ENCODE results near the gene GRHL1.

Gene GRHL1

DNA sequence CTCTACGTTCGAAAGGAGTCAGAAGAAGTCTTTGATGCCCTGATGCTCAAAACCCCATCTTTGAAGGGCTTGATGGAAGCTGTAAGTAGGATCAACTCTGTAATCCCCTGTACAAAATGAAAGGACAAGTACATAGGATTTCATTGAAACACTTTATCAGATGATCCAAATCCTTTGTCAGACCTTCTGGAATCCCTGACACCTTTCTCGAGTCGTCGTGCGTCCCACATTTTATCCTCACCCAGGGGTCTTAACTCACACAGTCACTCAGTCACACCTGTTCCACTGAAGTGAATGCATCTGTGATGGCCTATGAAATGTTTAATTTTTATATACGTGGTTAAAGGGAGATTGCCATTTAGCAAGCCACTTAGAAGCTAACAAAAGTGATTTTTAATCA is 44.8 kb downstream of the GRHL1 start:
- TF ChIP-seq, protein P1, sequence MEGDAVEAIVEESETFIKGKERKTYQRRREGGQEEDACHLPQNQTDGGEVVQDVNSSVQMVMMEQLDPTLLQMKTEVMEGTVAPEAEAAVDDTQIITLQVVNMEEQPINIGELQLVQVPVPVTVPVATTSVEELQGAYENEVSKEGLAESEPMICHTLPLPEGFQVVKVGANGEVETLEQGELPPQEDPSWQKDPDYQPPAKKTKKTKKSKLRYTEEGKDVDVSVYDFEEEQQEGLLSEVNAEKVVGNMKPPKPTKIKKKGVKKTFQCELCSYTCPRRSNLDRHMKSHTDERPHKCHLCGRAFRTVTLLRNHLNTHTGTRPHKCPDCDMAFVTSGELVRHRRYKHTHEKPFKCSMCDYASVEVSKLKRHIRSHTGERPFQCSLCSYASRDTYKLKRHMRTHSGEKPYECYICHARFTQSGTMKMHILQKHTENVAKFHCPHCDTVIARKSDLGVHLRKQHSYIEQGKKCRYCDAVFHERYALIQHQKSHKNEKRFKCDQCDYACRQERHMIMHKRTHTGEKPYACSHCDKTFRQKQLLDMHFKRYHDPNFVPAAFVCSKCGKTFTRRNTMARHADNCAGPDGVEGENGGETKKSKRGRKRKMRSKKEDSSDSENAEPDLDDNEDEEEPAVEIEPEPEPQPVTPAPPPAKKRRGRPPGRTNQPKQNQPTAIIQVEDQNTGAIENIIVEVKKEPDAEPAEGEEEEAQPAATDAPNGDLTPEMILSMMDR (IDR thresholded peaks at IDR 0.05; ENCODE audit: low read depth, low read length, missing control alignments), result no peak
- DNase-seq (ENCODE audit: extremely low read depth, low read depth), result no peak
- H3K4me3 ChIP-seq (replicated peaks; ENCODE audit: low read depth, low read length), result no peak overlapping the region

DNA sequence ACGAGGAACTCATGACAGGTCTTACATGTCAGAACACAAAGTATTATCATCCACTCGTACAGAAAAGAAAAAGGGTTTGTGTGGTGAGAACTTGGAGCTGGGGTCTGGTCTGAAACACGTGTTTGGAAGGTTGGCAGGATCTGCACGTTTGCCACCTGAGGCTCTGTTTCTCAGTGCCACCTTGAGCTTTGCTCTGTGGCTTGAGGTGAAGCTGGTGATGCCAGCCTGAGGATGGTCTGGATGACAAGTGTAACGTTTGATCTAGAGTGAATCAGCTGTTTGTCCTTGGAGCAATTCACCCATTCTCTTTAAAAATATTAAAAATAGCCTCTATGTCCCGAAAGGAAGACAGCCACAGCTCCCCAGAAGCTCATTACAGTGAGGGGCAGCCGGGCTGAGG is 46.4 kb downstream of the GRHL1 start:
- TF ChIP-seq, protein P1 (IDR thresholded peaks at IDR 0.05; ENCODE audit: low read depth, low read length, missing control alignments), result no peak
- H3K4me3 ChIP-seq (replicated peaks; ENCODE audit: low read depth, low read length), result no peak overlapping the region
- no peak for DNase-seq (ENCODE audit: extremely low read depth, low read depth)

DNA sequence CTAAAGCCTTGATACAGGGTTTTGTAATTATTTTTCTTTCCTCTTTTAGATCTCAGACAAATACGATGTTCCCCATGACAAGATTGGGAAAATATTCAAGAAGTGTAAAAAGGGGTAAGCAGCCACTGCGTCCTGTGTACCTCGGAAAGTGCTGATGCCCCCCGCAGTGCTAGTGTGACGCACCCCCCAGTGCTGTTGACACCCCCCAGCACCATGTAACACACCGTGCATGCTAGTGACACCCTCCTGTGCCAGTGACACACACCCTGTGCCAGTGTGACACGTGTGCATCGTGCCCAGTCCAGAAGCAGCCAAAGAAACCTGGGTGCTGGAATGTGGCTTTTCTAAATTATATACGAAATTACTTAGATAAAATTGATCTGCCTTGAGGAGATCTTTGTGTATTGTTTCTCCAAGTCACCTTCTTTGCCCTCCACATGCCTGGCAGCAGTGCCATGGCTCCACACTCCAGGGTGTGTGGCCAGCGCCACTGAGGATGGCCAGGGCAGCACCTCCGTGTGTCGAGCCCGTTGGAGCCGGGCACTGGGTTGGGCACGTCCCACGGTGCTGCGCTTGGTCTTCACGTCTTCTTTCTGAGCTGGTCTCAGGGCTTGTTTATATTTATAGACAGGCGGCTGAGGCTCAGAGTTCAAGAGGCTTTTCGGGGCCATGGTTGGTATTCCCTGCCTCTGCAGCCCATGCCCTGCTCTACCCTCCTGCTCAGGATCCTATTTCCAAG is 47.6 kb downstream of the GRHL1 start:
- DNase-seq (ENCODE audit: extremely low read depth, low read depth), result no peak
- H3K4me3 ChIP-seq (replicated peaks; ENCODE audit: low read depth, low read length), result no peak overlapping the region
- TF ChIP-seq, protein P1 (IDR thresholded peaks at IDR 0.05; ENCODE audit: low read depth, low read length, missing control alignments), result no peak

DNA sequence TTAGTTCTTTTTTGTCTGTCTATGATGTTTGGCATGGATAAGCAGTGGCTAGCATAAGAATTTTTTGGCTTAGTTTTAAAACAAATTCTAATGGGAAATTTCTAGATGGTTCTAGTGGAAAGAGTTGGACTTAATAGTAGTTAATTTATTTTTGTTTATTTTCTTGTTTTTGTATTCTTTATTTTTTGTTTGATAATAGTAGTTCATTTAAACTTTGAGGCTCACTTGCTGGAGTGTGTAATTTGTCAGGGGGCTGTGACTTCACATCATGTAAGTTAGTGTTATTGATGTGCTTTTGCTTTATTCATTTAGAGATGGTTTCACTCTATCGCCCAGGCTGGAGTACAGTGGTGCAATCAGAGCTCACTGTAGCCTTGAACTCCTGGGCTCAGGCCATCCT is 48.2 kb downstream of the GRHL1 start:
- no peak overlapping the region for H3K4me3 ChIP-seq (replicated peaks; ENCODE audit: low read depth, low read length)
- TF ChIP-seq, protein P1 (IDR thresholded peaks at IDR 0.05; ENCODE audit: low read depth, low read length, missing control alignments), result no peak
- no peak for DNase-seq (ENCODE audit: extremely low read depth, low read depth)

DNA sequence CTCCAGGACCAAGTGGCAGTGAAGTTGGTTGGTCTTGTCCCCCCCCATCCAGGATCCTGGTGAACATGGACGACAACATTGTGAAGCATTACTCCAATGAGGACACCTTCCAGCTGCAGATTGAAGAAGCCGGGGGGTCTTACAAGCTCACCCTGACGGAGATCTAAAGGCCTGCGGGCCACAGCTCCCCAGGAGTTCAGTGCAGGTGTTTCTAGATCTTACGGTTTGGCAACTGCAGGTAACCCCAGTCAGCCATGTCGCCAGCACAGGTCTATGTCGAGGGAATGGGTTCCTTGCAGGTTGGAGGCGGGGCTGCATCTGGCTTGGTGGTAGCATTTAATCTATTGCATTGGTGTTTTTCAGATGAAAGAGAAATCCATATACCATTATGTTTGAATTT is 49.0 kb downstream of the GRHL1 start:
- DNase-seq (ENCODE audit: extremely low read depth, low read depth), result no peak
- TF ChIP-seq, protein P1 (IDR thresholded peaks at IDR 0.05; ENCODE audit: low read depth, low read length, missing control alignments), result no peak
- no peak overlapping the region for H3K4me3 ChIP-seq (replicated peaks; ENCODE audit: low read depth, low read length)

DNA sequence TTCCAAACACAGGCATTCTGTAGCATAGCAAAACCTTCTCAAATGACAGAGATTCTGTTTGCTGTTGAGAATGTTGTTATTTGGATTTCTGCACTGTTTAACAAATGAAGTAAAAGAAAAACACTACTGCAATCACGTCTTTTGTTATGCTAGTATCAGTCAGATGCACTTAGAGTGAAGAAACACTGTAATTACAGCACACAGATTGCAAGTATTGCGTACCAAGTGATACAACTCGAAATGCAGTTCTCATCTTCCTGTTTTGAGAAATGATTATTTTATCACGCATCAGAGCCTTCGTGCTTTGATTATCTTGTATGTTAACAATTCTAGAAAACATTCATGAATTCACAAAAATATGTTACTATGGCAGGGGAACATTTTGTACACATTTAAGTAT is 50.1 kb downstream of the GRHL1 start:
- no peak overlapping the region for H3K4me3 ChIP-seq (replicated peaks; ENCODE audit: low read depth, low read length)
- TF ChIP-seq, protein P1 (IDR thresholded peaks at IDR 0.05; ENCODE audit: low read depth, low read length, missing control alignments), result no peak
- no peak for DNase-seq (ENCODE audit: extremely low read depth, low read depth)

DNA sequence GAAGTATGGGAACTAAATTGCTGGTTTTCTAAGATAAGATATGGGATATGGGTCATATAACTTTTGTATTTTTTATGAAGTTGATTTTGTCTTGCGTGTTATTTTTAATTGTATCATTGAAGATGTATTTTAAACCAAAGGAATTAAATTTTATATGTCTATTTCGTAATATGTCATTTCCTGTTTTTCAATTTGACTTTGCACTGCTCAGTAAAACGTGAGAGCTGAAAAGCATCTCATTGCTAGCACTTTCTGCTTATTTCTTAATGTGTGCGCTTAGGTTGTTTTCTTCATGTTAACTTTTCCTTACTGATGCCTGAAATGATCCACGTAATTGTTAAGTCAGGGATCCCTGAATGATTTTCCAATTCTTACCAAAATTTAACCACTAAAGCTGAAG is 50.6 kb downstream of the GRHL1 start:
- no peak for DNase-seq (ENCODE audit: extremely low read depth, low read depth)
- H3K4me3 ChIP-seq (replicated peaks; ENCODE audit: low read depth, low read length), result no peak overlapping the region
- TF ChIP-seq, protein P1 (IDR thresholded peaks at IDR 0.05; ENCODE audit: low read depth, low read length, missing control alignments), result no peak
